Coronary artery (tissue), 2 donors: ENCODE data around the gene HOXB5.

Experiments used
- DNase-seq: peaks from one replicate; pipeline ENCODE4 v3.0.0-alpha.2; 2017; ENCODE audit warnings: low spot score
- H3K27ac ChIP-seq, 2 donors: fragments of 200-600 bp; sonication (generic); one replicate each; pipeline ENCODE4 v1.5.1; 2016 to 2019
- H3K4me3 ChIP-seq: fragments of 200-600 bp; sonication (generic); 2 replicates; pipeline ENCODE4 v1.5.1; 2016; ENCODE audit warnings: mild to moderate bottlenecking, moderate library complexity
- CTCF ChIP-seq: fragments of 200-600 bp; sonication (generic); IDR thresholded peaks from one replicate; pipeline ENCODE4 v1.5.1; 2019; ENCODE audit warnings: antibody characterized with exemption

The HOXB5 gene

GRCh38 chr17:48613862-48614694, 20.5 kb upstream of the HOXB5 start:
- Histone ChIP-seq H3K27ac (no peak overlapping the region), H3K4me3 (peak overlapping the region; percentile 41)
- TF ChIP-seq CTCF: no peak
- DNase-seq: no peak

GRCh38 chr17:48612854-48613691, 19.5 kb upstream of the HOXB5 start:
- H3K27ac ChIP-seq: no peak overlapping the region

GRCh38 chr17:48612456-48612853, 18.9 kb upstream of the HOXB5 start:
- no peak for TF ChIP-seq CTCF
- no peak overlapping the region for H3K27ac ChIP-seq
- peak overlapping the region; percentile 46 for H3K4me3 ChIP-seq
- DNase-seq: no peak

More at GRCh38 chr17:48612854-48613691, 19.5 kb upstream of the HOXB5 start:
- no peak for DNase-seq
- TF ChIP-seq CTCF: no peak
- peak overlapping the region; percentile 46 for H3K4me3 ChIP-seq

GRCh38 chr17:48611681-48612455, 18.3 kb upstream of the HOXB5 start:
- Histone ChIP-seq H3K4me3 (peak overlapping the region; percentile 55), H3K27ac (peak overlapping the region in 1 of 2 donors; percentile 49)
- TF ChIP-seq CTCF: no peak
- no peak for DNase-seq

- Histone ChIP-seq H3K27ac (peak overlapping the region in 1 of 2 donors; percentile 52), H3K4me3 (peak overlapping the region; percentile 55)
- no peak for DNase-seq
- no peak for TF ChIP-seq CTCF
These were observed 17.6 kb upstream of the HOXB5 start for GRCh38 chr17:48611213-48611612.

GRCh38 chr17:48610282-48611211, 17.0 kb upstream of the HOXB5 start, which contains the start of gene HOXB7:
Gene HOXB7, minus strand, starts transcription at chr17:48611017. Its CDS starts 99 bp downstream, at chr17:48610918.
- TF ChIP-seq CTCF: no peak
- peak within 1 kb of the TSS in 1 of 2 donors; percentile 52 for H3K27ac ChIP-seq
- peak within 1 kb of the TSS; percentile 55 for H3K4me3 ChIP-seq
- no peak for DNase-seq
